Mesendoderm (in vitro differentiated cells): ENCODE data around the gene HLA-DMA.

Experiments
- DNase-seq: peaks from one replicate; pipeline ENCODE4 v3.0.0; 2013
- H2AK5ac ChIP-seq: 2 replicates; pipeline ENCODE4 v1.6.1; 2013; ENCODE audit warnings: low read length, inconsistent platforms
- H2BK120ac ChIP-seq: 2 replicates; pipeline ENCODE4 v1.6.1; 2013; ENCODE audit warnings: low read depth, mild to moderate bottlenecking, low read length, moderate library complexity, mixed read lengths
- H2BK15ac ChIP-seq: replicated peaks from 2 replicates; pipeline ENCODE4 v1.6.1; 2013; ENCODE audit warnings: low read depth, mild to moderate bottlenecking, moderate library complexity
- H2BK5ac ChIP-seq: 2 replicates; pipeline ENCODE4 v1.6.1; 2013; ENCODE audit warnings: low read length, inconsistent platforms
- H3K18ac ChIP-seq: 2 replicates; pipeline ENCODE4 v1.6.1; 2013; ENCODE audit warnings: mild to moderate bottlenecking, low read length, mixed read lengths
- H3K23ac ChIP-seq: one replicate; pipeline ENCODE4 v1.6.1; 2013; ENCODE audit warnings: low read length
- H3K27ac ChIP-seq: 2 replicates; pipeline ENCODE4 v1.5.1; 2013; ENCODE audit warnings: low read depth, mild to moderate bottlenecking, inconsistent platforms, low read length, moderate library complexity
- H3K27me3 ChIP-seq: 2 replicates; pipeline ENCODE4 v1.6.1; 2013; ENCODE audit warnings: low read length, control low read depth, mild to moderate bottlenecking, inconsistent platforms; ENCODE audit not compliant: insufficient read depth, poor library complexity
- H3K36me3 ChIP-seq: 2 replicates; pipeline ENCODE4 v1.6.1; 2013; ENCODE audit warnings: low read length, inconsistent platforms; ENCODE audit not compliant: control insufficient read depth, insufficient read depth
- H3K4ac ChIP-seq: one replicate; pipeline ENCODE4 v1.6.1; 2013; ENCODE audit warnings: low read depth, mild to moderate bottlenecking, low read length, moderate library complexity
- H3K4me1 ChIP-seq: 2 replicates; pipeline ENCODE4 v1.6.1; 2013; ENCODE audit warnings: low read depth, low read length, inconsistent platforms; ENCODE audit not compliant: control insufficient read depth
- H3K4me2 ChIP-seq: 2 replicates; pipeline ENCODE4 v1.6.1; 2013; ENCODE audit warnings: low read length
- H3K4me3 ChIP-seq: 2 replicates; pipeline ENCODE4 v1.5.1; 2013; ENCODE audit warnings: mild to moderate bottlenecking, low read length
- H3K56ac ChIP-seq: one replicate; pipeline ENCODE4 v1.6.1; 2013; ENCODE audit warnings: low read length
- H3K79me1 ChIP-seq: 2 replicates; pipeline ENCODE4 v1.6.1; 2013; ENCODE audit warnings: low read length, inconsistent platforms
- H3K79me2 ChIP-seq: 2 replicates; pipeline ENCODE4 v1.6.1; 2013; ENCODE audit warnings: mild to moderate bottlenecking, low read length; ENCODE audit not compliant: control insufficient read depth, insufficient read depth
- H3K9ac ChIP-seq: 2 replicates; pipeline ENCODE4 v1.6.1; 2013; ENCODE audit warnings: low read length, inconsistent platforms
- H4K5ac ChIP-seq: one replicate; pipeline ENCODE4 v1.6.1; 2013; ENCODE audit warnings: low read length
- H4K8ac ChIP-seq: one replicate; pipeline ENCODE4 v1.6.1; 2013; ENCODE audit warnings: low read depth, mild to moderate bottlenecking, control low read depth, low read length, moderate library complexity

The HLA-DMA gene

GRCh38 chr6:32903952-32904351 lies 48.9 kb downstream of the HLA-DMA start:
- Histone ChIP-seq H3K56ac (no peak overlapping the region), H2BK15ac (no peak overlapping the region)

More at GRCh38 chr6:32903952-32904351, 48.9 kb downstream of the HLA-DMA start:
- H3K4me3 ChIP-seq = no peak overlapping the region
- no peak overlapping the region for H3K4ac ChIP-seq
- H3K9ac ChIP-seq = no peak overlapping the region
- H3K79me1 ChIP-seq = no peaks in the 10 kb centered on the region
- H3K27ac ChIP-seq = no peak overlapping the region
- no peak overlapping the region for H3K23ac ChIP-seq
- no peak overlapping the region for H3K18ac ChIP-seq
- H3K27me3 ChIP-seq = no peaks in the 10 kb centered on the region
- H2BK120ac ChIP-seq = no peak overlapping the region
- H4K8ac ChIP-seq = no peak overlapping the region
- DNase-seq = no peak
- H2AK5ac ChIP-seq = no peak overlapping the region
- H3K36me3 ChIP-seq = no peaks in the 10 kb centered on the region
- H3K79me2 ChIP-seq = no peaks in the 10 kb centered on the region
- no peak overlapping the region for H2BK5ac ChIP-seq
- no peak overlapping the region for H4K5ac ChIP-seq
- H3K4me2 ChIP-seq = no peak overlapping the region
- H3K4me1 ChIP-seq = no peaks in the 10 kb centered on the region
